Measurements from ENCODE around the gene PAPPA2. TPM values are rescaled to one million over a fixed set of nuclear protein-coding genes. Genes with fewer than 3 reads are reported as not detected.

PAPPA2 gene
- total RNA-seq, 1 experiment from 2014 or later, result not detected

DNA sequence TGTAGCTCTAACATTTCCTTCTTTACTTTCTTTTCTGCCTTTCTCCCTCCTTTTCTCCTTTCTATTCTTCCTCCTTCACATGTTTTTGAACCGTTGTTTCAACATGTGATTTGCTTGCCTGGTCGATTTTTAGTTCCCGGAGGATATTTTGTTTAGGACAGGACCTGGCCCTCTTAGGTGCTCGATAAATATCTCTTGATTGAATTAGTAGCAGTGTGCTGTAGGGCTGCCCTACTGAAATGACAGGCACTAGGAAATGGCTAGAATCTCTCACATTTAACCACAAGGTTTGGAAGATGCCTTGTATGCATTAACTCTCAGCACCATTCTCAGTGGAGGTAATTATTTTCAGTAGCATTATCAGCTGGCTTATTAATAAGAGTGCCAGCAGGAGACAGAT lies 305.6 kb downstream of the PAPPA2 start:
- no peaks in the 10 kb centered on the region for H3K79me2 ChIP-seq (ENCODE audit: low read length)
- POLR2A ChIA-PET (ENCODE audit: unreplicated experiment), result no interaction called here
- no peak overlapping the region for H3K9ac ChIP-seq (ENCODE audit: low read length)
- no peak overlapping the region for H3K27ac ChIP-seq (ENCODE audit: low read length)
- no peaks in the 10 kb centered on the region for H3K9me2 ChIP-seq (replicated peaks; ENCODE audit: low read length)
- DNase-seq, result no peak
- H3K36me3 ChIP-seq (ENCODE audit: low read depth, low read length), result no peaks in the 10 kb centered on the region
- H2AFZ ChIP-seq (ENCODE audit: low read length), result no peak overlapping the region
- no TSS peak for BruUV-seq (replicated peaks)
- intact Hi-C loops (cut with micrococcal nuclease), result no loop called here
- H3K9me3 ChIP-seq (ENCODE audit: low read length), result no peaks in the 10 kb centered on the region
- no peaks in the 10 kb centered on the region for H3K4me1 ChIP-seq (ENCODE audit: insufficient read depth, low read length)
- H4K20me1 ChIP-seq (ENCODE audit: low read length), result no peaks in the 10 kb centered on the region
- ATAC-seq, result no peak
- no peak overlapping the region for H3K4me2 ChIP-seq (ENCODE audit: low read length)
- TF ChIP-seq, protein P1, sequence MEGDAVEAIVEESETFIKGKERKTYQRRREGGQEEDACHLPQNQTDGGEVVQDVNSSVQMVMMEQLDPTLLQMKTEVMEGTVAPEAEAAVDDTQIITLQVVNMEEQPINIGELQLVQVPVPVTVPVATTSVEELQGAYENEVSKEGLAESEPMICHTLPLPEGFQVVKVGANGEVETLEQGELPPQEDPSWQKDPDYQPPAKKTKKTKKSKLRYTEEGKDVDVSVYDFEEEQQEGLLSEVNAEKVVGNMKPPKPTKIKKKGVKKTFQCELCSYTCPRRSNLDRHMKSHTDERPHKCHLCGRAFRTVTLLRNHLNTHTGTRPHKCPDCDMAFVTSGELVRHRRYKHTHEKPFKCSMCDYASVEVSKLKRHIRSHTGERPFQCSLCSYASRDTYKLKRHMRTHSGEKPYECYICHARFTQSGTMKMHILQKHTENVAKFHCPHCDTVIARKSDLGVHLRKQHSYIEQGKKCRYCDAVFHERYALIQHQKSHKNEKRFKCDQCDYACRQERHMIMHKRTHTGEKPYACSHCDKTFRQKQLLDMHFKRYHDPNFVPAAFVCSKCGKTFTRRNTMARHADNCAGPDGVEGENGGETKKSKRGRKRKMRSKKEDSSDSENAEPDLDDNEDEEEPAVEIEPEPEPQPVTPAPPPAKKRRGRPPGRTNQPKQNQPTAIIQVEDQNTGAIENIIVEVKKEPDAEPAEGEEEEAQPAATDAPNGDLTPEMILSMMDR (conservative IDR thresholded peaks at IDR 0.05; ENCODE audit: low read depth, low read length), result no peak
- TF ChIP-seq EZH2phosphoT487 (IDR thresholded peaks at IDR 0.05; ENCODE audit: borderline replicate concordance, low read length), result no peak
- no peak for TF ChIP-seq EZH2 (IDR thresholded peaks at IDR 0.05; ENCODE audit: low read length, unreplicated experiment)
- no peak overlapping the region for H3K4me3 ChIP-seq (ENCODE audit: low read length)
- CTCF ChIA-PET, result no interaction called here
- H3F3A ChIP-seq (ENCODE audit: low read length, unreplicated experiment), result no peaks in the 10 kb centered on the region
- peaks cover 36% of the 10 kb centered on the region for H3K27me3 ChIP-seq (ENCODE audit: low read length)

DNA sequence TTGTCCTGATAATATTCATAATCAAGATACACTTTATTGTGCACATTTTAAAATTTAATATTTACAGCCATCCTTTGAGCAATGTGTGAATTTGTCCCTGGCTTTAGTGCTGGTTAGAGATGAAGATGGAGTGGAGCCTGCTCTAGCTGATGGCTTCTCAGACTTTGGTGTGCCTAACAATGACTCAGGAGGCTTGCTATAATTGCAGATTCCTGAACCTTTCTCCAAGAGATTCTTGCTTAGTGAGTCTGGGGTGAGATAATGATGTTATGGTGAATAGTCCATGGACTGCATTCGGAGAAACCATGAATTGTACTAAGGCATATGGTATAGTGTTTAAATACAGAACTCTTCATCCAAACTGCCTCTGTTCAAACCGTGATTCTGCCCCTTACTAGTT lies 307.1 kb downstream of the PAPPA2 start:
- POLR2A ChIA-PET (ENCODE audit: unreplicated experiment), result no interaction called here
- CTCF ChIA-PET, result no interaction called here
- no peaks in the 10 kb centered on the region for H3K4me1 ChIP-seq (ENCODE audit: insufficient read depth, low read length)
- no peaks in the 10 kb centered on the region for H3F3A ChIP-seq (ENCODE audit: low read length, unreplicated experiment)
- H3K9ac ChIP-seq (ENCODE audit: low read length), result no peak overlapping the region
- H3K79me2 ChIP-seq (ENCODE audit: low read length), result no peaks in the 10 kb centered on the region
- no peak overlapping the region for H3K4me3 ChIP-seq (ENCODE audit: low read length)
- H2AFZ ChIP-seq (ENCODE audit: low read length), result no peak overlapping the region
- H4K20me1 ChIP-seq (ENCODE audit: low read length), result no peaks in the 10 kb centered on the region
- no peak overlapping the region for H3K4me2 ChIP-seq (ENCODE audit: low read length)
- no TSS peak for BruUV-seq (replicated peaks)
- no peaks in the 10 kb centered on the region for H3K9me2 ChIP-seq (replicated peaks; ENCODE audit: low read length)
- H3K9me3 ChIP-seq (ENCODE audit: low read length), result no peaks in the 10 kb centered on the region
- DNase-seq (no peak), ATAC-seq (no peak)
- peaks cover 36% of the 10 kb centered on the region for H3K27me3 ChIP-seq (ENCODE audit: low read length)
- H3K36me3 ChIP-seq (ENCODE audit: low read depth, low read length), result no peaks in the 10 kb centered on the region
- TF ChIP-seq EZH2phosphoT487 (IDR thresholded peaks at IDR 0.05; ENCODE audit: borderline replicate concordance, low read length), result no peak
- intact Hi-C loops (cut with micrococcal nuclease), result no loop called here
- no peak overlapping the region for H3K27ac ChIP-seq (ENCODE audit: low read length)

DNA sequence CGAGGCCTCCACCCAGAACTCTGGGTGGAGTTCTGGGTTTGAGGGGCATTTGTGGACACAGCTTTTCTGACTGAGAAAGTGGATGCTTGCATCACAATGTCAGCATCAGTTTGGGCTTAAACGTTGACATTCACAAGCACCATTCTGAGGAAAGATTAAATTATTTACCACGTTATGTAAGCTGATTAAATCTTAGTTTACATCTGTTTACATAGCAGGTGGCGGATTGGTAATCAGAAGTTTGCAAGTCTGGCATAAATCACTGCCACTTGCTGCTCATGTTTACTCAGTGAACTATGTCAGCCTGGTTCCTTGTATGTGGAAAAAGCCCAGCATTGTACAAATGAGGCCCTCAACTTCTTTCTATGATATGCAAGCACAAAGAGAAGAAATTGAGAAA lies 310.1 kb downstream of the PAPPA2 start:
- Histone ChIP-seq H4K20me1 (ENCODE audit: low read length) (no peaks in the 10 kb centered on the region), H3K4me1 (ENCODE audit: insufficient read depth, low read length) (no peaks in the 10 kb centered on the region), H3K27me3 (ENCODE audit: low read length) (peaks cover 31% of the 10 kb centered on the region), H3K27ac (ENCODE audit: low read length) (no peak overlapping the region), H3K9me2 (replicated peaks; ENCODE audit: low read length) (no peaks in the 10 kb centered on the region), H2AFZ (ENCODE audit: low read length) (no peak overlapping the region), H3K79me2 (ENCODE audit: low read length) (no peaks in the 10 kb centered on the region), H3F3A (ENCODE audit: low read length, unreplicated experiment) (no peaks in the 10 kb centered on the region), H3K4me3 (ENCODE audit: low read length) (no peak overlapping the region), H3K9me3 (ENCODE audit: low read length) (no peaks in the 10 kb centered on the region), H3K9ac (ENCODE audit: low read length) (no peak overlapping the region), H3K36me3 (ENCODE audit: low read depth, low read length) (no peaks in the 10 kb centered on the region), H3K4me2 (ENCODE audit: low read length) (no peak overlapping the region)
- POLR2A ChIA-PET (ENCODE audit: unreplicated experiment), result no interaction called here
- CTCF ChIA-PET, result no interaction called here
- DNase-seq, result no peak
- TF ChIP-seq EZH2 (IDR thresholded peaks at IDR 0.05; ENCODE audit: low read length, unreplicated experiment), result no peak
- TF ChIP-seq, protein P1 (conservative IDR thresholded peaks at IDR 0.05; ENCODE audit: low read depth, low read length), result no peak
- no peak for TF ChIP-seq EZH2phosphoT487 (IDR thresholded peaks at IDR 0.05; ENCODE audit: borderline replicate concordance, low read length)
- ATAC-seq, result no peak
- no TSS peak for BruUV-seq (replicated peaks)
- intact Hi-C loops (cut with micrococcal nuclease), result no loop called here
